GM23338 (cell line): Measurements from ENCODE around the gene EVC2. TPM values are rescaled to one million over a fixed set of nuclear protein-coding genes. Genes with fewer than 3 reads are reported as not detected.

Experiments
- ATAC-seq: fragments of 200-7000 bp; cut with Tn5 transposase; 3 replicates; pipeline ENCODE4 v1.9.1; 2020
- DNase-seq: peaks from one replicate; pipeline ENCODE4 v3.0.0-alpha.2; 2015; ENCODE audit warnings: low spot score
- H2AFZ ChIP-seq: fragments of 200-600 bp; sonication (generic); 2 replicates; pipeline ENCODE4 v1.8.0; 2016; ENCODE audit warnings: antibody characterized with exemption, mild to moderate bottlenecking, moderate library complexity
- H3F3A ChIP-seq: fragments of 200-600 bp; sonication (generic); replicated peaks from 2 replicates; pipeline ENCODE4 v1.8.0; 2017; ENCODE audit warnings: antibody characterized with exemption, mixed run types, low read depth
- H3K27ac ChIP-seq: fragments of 200-600 bp; sonication (generic); 2 replicates; pipeline ENCODE4 v1.6.1; 2016; ENCODE audit warnings: low read depth
- H3K27me3 ChIP-seq: fragments of 200-600 bp; sonication (generic); 2 replicates; pipeline ENCODE4 v1.8.0; 2016; ENCODE audit warnings: mild to moderate bottlenecking, mixed run types, moderate library complexity; ENCODE audit not compliant: insufficient read depth
- H3K36me3 ChIP-seq: fragments of 200-600 bp; sonication (generic); 2 replicates; pipeline ENCODE4 v1.8.0; 2016; ENCODE audit warnings: mild to moderate bottlenecking; ENCODE audit not compliant: insufficient read depth
- H3K4me1 ChIP-seq: fragments of 200-600 bp; sonication (generic); 2 replicates; pipeline ENCODE4 v1.8.0; 2016; ENCODE audit warnings: mild to moderate bottlenecking, moderate library complexity; ENCODE audit not compliant: insufficient read depth
- H3K4me2 ChIP-seq: fragments of 200-600 bp; sonication (generic); 2 replicates; pipeline ENCODE4 v1.7.1; 2017; ENCODE audit warnings: mixed run types
- H3K4me3 ChIP-seq: fragments of 200-600 bp; sonication (generic); 2 replicates; pipeline ENCODE4 v1.6.1; 2016; ENCODE audit warnings: mixed run types
- H3K79me2 ChIP-seq: fragments of 200-600 bp; sonication (generic); replicated peaks from 2 replicates; pipeline ENCODE4 v1.8.0; 2017; ENCODE audit warnings: mild to moderate bottlenecking; ENCODE audit not compliant: insufficient read depth
- H3K9me2 ChIP-seq: fragments of 200-600 bp; sonication (generic); 2 replicates; pipeline ENCODE4 v1.8.0; 2017; ENCODE audit not compliant: insufficient read depth
- H4K20me1 ChIP-seq: fragments of 200-600 bp; sonication (generic); replicated peaks from 2 replicates; pipeline ENCODE4 v1.8.0; 2017; ENCODE audit warnings: mild to moderate bottlenecking; ENCODE audit not compliant: insufficient read depth
- H3K27ac Mint-ChIP-seq: 2 replicates; pipeline ENCODE4 v1.8.0; 2020; ENCODE audit warnings: inconsistent platforms, mild to moderate bottlenecking, moderate library complexity, mixed read lengths
- H3K27me3 Mint-ChIP-seq: 3 replicates; pipeline ENCODE4 v1.8.0; 2022; ENCODE audit warnings: low read depth, mild to moderate bottlenecking, moderate library complexity, mixed read lengths, inconsistent platforms; ENCODE audit not compliant: insufficient read depth, poor library complexity
- H3K36me3 Mint-ChIP-seq: 3 replicates; pipeline ENCODE4 v1.8.0; 2021; ENCODE audit warnings: low read depth, mild to moderate bottlenecking, inconsistent platforms, moderate library complexity, mixed read lengths
- H3K4me1 Mint-ChIP-seq: 3 replicates; pipeline ENCODE4 v1.8.0; 2020; ENCODE audit warnings: mild to moderate bottlenecking, inconsistent platforms, mixed read lengths
- H3K4me3 Mint-ChIP-seq: 3 replicates; pipeline ENCODE4 v1.8.0; 2021; ENCODE audit warnings: moderate library complexity, mild to moderate bottlenecking, inconsistent platforms, mixed read lengths
- H3K9me3 Mint-ChIP-seq: 3 replicates; pipeline ENCODE4 v1.8.0; 2020; ENCODE audit warnings: moderate library complexity, mild to moderate bottlenecking, inconsistent platforms, mixed read lengths
- CREB1 ChIP-seq: fragments of 250-450 bp; sonication (Bioruptor Pico); IDR thresholded peaks from 2 replicates; pipeline ENCODE4 v1.5.0; 2020; ENCODE audit warnings: low read depth, mild to moderate bottlenecking, moderate library complexity
- EZH2 ChIP-seq: fragments of 200-600 bp; sonication (generic); IDR thresholded peaks from one replicate; pipeline ENCODE4 v1.8.0; 2017; ENCODE audit warnings: antibody characterized with exemption, mild to moderate bottlenecking, low read depth; ENCODE audit not compliant: unreplicated experiment
- JUNB ChIP-seq: IDR thresholded peaks from one replicate; pipeline ENCODE4 v1.6.1; 2016; ENCODE audit warnings: antibody characterized with exemption; ENCODE audit not compliant: unreplicated experiment
- NANOG ChIP-seq: IDR thresholded peaks from 2 replicates; pipeline ENCODE4 v1.6.1; 2016; ENCODE audit warnings: antibody characterized with exemption, borderline replicate concordance
- POLR2AphosphoS5 ChIP-seq: IDR thresholded peaks from 2 replicates; pipeline ENCODE4 v1.6.1; 2016; ENCODE audit warnings: antibody characterized with exemption, low read depth
- STAT1 ChIP-seq: IDR thresholded peaks from one replicate; pipeline ENCODE4 v1.6.1; 2016; ENCODE audit warnings: antibody characterized with exemption; ENCODE audit not compliant: unreplicated experiment
- ZNF114 ChIP-seq: fragments of 250-450 bp; sonication (Bioruptor Pico); IDR thresholded peaks from 2 replicates; pipeline ENCODE4 v1.5.0; 2020; ENCODE audit warnings: mild to moderate bottlenecking, moderate library complexity
- ZNF331 ChIP-seq: fragments of 250-450 bp; sonication (Bioruptor Pico); IDR thresholded peaks from 2 replicates; pipeline ENCODE4 v1.5.0; 2020; ENCODE audit warnings: low read depth, mild to moderate bottlenecking, moderate library complexity
- polyA plus RNA-seq: library from polyadenylated mRNA; unstranded; fragments of >200 nt; fragmentation: Nextera tagmentation; extraction: Ambion mirVana; gene quantifications from 2 replicates; pipeline ENCODE4 v1.2.1, GENCODE V29; 2016
- total RNA-seq: library from RNA; depleted of rRNA; stranded (reverse); fragments of >200 nt; shearing (Covaris generic); gene quantifications from 2 replicates; pipeline ENCODE4 v1.2.3, GENCODE V29; 2014
- TF ChIP-seq, protein P1 (sequence below): fragments of 250-450 bp; sonication (Bioruptor Pico); IDR thresholded peaks from 2 replicates; pipeline ENCODE4 v1.5.0; 2020; ENCODE audit warnings: mild to moderate bottlenecking, moderate library complexity
- TF ChIP-seq, protein P2 (sequence below): IDR thresholded peaks from one replicate; pipeline ENCODE4 v1.6.1; 2018; ENCODE audit warnings: antibody characterized with exemption; ENCODE audit not compliant: unreplicated experiment
- TF ChIP-seq, protein P3 (sequence below), 2 experiments: fragments of 200-600 bp in 1 of 2; sonication (generic) in 1 of 2; conservative IDR thresholded peaks; 2 replicates each; pipeline versions ENCODE4 v1.5.1 to v1.6.1; 2016 to 2017; ENCODE audit warnings: antibody characterized with exemption in 2 of 2, low read depth in 2 of 2, mild to moderate bottlenecking in 2 of 2, moderate library complexity in 1 of 2

The EVC2 gene
- total and polyA plus RNA-seq, 2 experiments from 2014 or later: 3.4 to 11.5 TPM

DNA sequence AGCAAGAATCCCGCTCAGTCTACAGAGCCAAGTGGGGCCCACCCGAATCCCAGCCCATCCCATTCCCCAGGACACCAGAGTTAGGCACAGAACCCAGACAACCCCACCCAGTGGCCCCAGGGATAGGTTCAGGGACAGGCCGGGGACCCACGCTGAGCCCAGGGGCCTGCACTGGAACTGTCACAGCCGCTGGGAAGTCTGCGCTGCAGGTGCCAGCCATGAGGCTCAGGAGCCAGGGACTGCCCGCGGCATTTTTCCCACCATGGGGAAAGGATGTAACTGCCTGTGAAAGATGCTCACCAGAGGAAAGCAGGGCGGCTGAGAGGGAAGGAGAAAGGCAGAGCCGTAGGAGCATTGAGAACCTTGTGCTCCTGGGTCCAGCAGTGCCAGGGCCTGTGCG lies 12.0 kb downstream of the EVC2 start:
- no peak overlapping the region for H3K27ac Mint-ChIP-seq
- no peaks in the 10 kb centered on the region for H3K79me2 ChIP-seq
- peaks cover 5% of the 10 kb centered on the region; the same call in 2 of the 3 replicates for H3K36me3 Mint-ChIP-seq
- ATAC-seq (no peak), DNase-seq (no peak)
- no peak overlapping the region for H2AFZ ChIP-seq
- H3K4me1 ChIP-seq: no peaks in the 10 kb centered on the region
- no peaks in the 10 kb centered on the region for H3F3A ChIP-seq
- H3K27ac ChIP-seq: no peak overlapping the region
- peaks cover 2% of the 10 kb centered on the region for H3K27me3 Mint-ChIP-seq
- peaks cover 3% of the 10 kb centered on the region; the same call in 1 of the 2 replicates for H4K20me1 ChIP-seq
- no peaks in the 10 kb centered on the region for H3K9me3 Mint-ChIP-seq
- TF ChIP-seq ZNF331 (CRISPR knock-in tag): no peak
- no peak overlapping the region for H3K4me3 ChIP-seq
- no peaks in the 10 kb centered on the region for H3K9me2 ChIP-seq
- H3K4me1 Mint-ChIP-seq: no peaks in the 10 kb centered on the region
- H3K4me3 Mint-ChIP-seq: no peak overlapping the region
- H3K36me3 ChIP-seq: no peaks in the 10 kb centered on the region
- no peaks in the 10 kb centered on the region for H3K27me3 ChIP-seq
- no peak overlapping the region for H3K4me2 ChIP-seq

DNA sequence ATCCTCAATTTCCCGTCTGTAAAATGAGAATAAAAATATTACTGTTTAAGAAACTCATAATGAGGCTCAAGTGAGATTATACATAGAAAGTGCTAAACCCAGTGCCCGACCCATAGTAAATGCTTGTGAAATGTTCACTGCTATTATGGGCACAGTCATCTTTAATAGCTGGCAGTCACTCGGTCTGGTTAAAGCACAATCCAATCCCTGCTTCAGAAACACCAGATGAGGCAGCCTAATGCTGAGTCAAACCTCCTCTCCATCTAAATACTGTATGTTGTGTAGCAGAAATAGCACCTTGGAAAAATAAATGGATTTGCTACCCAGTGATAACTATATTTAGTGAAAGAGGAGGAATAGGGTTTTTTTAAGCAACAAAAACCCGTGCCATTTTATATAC lies 14.5 kb downstream of the EVC2 start:
- Histone ChIP-seq H2AFZ (no peak overlapping the region), H3K27ac (no peak overlapping the region), H3K36me3 (peaks cover 2% of the 10 kb centered on the region; the same call in 1 of the 2 replicates), H4K20me1 (peaks cover 3% of the 10 kb centered on the region; the same call in 1 of the 2 replicates), H3K9me2 (no peaks in the 10 kb centered on the region), H3K27me3 (no peaks in the 10 kb centered on the region), H3K4me3 (no peak overlapping the region), H3K4me2 (no peak overlapping the region), H3F3A (no peaks in the 10 kb centered on the region), H3K4me1 (no peaks in the 10 kb centered on the region), H3K79me2 (no peaks in the 10 kb centered on the region)
- Mint-ChIP-seq H3K4me1 (no peaks in the 10 kb centered on the region), H3K36me3 (peaks cover 8% of the 10 kb centered on the region; the same call in 1 of the 3 replicates), H3K27ac (no peak overlapping the region), H3K9me3 (no peaks in the 10 kb centered on the region), H3K4me3 (no peak overlapping the region), H3K27me3 (no peaks in the 10 kb centered on the region)
- ATAC-seq (no peak), DNase-seq (no peak)
- TF ChIP-seq, protein P1, sequence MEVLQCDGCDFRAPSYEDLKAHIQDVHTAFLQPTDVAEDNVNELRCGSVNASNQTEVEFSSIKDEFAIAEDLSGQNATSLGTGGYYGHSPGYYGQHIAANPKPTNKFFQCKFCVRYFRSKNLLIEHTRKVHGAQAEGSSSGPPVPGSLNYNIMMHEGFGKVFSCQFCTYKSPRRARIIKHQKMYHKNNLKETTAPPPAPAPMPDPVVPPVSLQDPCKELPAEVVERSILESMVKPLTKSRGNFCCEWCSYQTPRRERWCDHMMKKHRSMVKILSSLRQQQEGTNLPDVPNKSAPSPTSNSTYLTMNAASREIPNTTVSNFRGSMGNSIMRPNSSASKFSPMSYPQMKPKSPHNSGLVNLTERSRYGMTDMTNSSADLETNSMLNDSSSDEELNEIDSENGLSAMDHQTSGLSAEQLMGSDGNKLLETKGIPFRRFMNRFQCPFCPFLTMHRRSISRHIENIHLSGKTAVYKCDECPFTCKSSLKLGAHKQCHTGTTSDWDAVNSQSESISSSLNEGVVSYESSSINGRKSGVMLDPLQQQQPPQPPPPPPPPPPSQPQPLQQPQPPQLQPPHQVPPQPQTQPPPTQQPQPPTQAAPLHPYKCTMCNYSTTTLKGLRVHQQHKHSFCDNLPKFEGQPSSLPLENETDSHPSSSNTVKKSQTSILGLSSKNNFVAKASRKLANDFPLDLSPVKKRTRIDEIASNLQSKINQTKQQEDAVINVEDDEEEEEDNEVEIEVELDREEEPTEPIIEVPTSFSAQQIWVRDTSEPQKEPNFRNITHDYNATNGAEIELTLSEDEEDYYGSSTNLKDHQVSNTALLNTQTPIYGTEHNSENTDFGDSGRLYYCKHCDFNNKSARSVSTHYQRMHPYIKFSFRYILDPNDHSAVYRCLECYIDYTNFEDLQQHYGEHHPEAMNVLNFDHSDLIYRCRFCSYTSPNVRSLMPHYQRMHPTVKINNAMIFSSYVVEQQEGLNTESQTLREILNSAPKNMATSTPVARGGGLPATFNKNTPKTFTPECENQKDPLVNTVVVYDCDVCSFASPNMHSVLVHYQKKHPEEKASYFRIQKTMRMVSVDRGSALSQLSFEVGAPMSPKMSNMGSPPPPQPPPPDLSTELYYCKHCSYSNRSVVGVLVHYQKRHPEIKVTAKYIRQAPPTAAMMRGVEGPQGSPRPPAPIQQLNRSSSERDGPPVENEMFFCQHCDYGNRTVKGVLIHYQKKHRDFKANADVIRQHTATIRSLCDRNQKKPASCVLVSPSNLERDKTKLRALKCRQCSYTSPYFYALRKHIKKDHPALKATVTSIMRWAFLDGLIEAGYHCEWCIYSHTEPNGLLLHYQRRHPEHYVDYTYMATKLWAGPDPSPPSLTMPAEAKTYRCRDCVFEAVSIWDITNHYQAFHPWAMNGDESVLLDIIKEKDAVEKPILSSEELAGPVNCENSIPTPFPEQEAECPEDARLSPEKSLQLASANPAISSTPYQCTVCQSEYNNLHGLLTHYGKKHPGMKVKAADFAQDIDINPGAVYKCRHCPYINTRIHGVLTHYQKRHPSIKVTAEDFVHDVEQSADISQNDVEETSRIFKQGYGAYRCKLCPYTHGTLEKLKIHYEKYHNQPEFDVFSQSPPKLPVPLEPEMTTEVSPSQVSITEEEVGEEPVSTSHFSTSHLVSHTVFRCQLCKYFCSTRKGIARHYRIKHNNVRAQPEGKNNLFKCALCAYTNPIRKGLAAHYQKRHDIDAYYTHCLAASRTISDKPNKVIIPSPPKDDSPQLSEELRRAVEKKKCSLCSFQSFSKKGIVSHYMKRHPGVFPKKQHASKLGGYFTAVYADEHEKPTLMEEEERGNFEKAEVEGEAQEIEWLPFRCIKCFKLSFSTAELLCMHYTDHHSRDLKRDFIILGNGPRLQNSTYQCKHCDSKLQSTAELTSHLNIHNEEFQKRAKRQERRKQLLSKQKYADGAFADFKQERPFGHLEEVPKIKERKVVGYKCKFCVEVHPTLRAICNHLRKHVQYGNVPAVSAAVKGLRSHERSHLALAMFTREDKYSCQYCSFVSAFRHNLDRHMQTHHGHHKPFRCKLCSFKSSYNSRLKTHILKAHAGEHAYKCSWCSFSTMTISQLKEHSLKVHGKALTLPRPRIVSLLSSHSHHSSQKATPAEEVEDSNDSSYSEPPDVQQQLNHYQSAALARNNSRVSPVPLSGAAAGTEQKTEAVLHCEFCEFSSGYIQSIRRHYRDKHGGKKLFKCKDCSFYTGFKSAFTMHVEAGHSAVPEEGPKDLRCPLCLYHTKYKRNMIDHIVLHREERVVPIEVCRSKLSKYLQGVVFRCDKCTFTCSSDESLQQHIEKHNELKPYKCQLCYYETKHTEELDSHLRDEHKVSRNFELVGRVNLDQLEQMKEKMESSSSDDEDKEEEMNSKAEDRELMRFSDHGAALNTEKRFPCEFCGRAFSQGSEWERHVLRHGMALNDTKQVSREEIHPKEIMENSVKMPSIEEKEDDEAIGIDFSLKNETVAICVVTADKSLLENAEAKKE: no peak
- TF ChIP-seq, protein P2, sequence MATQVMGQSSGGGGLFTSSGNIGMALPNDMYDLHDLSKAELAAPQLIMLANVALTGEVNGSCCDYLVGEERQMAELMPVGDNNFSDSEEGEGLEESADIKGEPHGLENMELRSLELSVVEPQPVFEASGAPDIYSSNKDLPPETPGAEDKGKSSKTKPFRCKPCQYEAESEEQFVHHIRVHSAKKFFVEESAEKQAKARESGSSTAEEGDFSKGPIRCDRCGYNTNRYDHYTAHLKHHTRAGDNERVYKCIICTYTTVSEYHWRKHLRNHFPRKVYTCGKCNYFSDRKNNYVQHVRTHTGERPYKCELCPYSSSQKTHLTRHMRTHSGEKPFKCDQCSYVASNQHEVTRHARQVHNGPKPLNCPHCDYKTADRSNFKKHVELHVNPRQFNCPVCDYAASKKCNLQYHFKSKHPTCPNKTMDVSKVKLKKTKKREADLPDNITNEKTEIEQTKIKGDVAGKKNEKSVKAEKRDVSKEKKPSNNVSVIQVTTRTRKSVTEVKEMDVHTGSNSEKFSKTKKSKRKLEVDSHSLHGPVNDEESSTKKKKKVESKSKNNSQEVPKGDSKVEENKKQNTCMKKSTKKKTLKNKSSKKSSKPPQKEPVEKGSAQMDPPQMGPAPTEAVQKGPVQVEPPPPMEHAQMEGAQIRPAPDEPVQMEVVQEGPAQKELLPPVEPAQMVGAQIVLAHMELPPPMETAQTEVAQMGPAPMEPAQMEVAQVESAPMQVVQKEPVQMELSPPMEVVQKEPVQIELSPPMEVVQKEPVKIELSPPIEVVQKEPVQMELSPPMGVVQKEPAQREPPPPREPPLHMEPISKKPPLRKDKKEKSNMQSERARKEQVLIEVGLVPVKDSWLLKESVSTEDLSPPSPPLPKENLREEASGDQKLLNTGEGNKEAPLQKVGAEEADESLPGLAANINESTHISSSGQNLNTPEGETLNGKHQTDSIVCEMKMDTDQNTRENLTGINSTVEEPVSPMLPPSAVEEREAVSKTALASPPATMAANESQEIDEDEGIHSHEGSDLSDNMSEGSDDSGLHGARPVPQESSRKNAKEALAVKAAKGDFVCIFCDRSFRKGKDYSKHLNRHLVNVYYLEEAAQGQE: no peak
- TF ChIP-seq NANOG (no peak), POLR2AphosphoS5 (no peak), ZNF114 (CRISPR knock-in tag) (no peak), JUNB (no peak), CREB1 (CRISPR knock-in tag) (no peak), EZH2 (no peak), STAT1 (no peak)
- TF ChIP-seq, protein P3, sequence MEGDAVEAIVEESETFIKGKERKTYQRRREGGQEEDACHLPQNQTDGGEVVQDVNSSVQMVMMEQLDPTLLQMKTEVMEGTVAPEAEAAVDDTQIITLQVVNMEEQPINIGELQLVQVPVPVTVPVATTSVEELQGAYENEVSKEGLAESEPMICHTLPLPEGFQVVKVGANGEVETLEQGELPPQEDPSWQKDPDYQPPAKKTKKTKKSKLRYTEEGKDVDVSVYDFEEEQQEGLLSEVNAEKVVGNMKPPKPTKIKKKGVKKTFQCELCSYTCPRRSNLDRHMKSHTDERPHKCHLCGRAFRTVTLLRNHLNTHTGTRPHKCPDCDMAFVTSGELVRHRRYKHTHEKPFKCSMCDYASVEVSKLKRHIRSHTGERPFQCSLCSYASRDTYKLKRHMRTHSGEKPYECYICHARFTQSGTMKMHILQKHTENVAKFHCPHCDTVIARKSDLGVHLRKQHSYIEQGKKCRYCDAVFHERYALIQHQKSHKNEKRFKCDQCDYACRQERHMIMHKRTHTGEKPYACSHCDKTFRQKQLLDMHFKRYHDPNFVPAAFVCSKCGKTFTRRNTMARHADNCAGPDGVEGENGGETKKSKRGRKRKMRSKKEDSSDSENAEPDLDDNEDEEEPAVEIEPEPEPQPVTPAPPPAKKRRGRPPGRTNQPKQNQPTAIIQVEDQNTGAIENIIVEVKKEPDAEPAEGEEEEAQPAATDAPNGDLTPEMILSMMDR (conservative IDR thresholded peaks at IDR 0.05; ENCODE audit: low read depth in 2 of 2): no peak
